Left kidney (tissue), 2 donors: Measurements from ENCODE around the gene CRHR1. TPM values are rescaled to one million over a fixed set of nuclear protein-coding genes. Genes with fewer than 3 reads are reported as not detected.
"Not testable (repeated sequence)": the region's sequence is repeated elsewhere in the genome, so short reads cannot be mapped to it uniquely, and the experiment has no call there.

Experiments used
- DNase-seq: peaks from one replicate; pipeline ENCODE4 v3.0.0-alpha.2; 2013
- polyA plus RNA-seq: library from polyadenylated mRNA; unstranded; fragments of 120-200 nt; gene quantifications from one replicate; pipeline ENCODE4 v1.2.1, GENCODE V29; 2013; ENCODE audit not compliant: insufficient read length

CRHR1 gene
- polyA plus RNA-seq, 1 donor: 0.47 TPM

DNA sequence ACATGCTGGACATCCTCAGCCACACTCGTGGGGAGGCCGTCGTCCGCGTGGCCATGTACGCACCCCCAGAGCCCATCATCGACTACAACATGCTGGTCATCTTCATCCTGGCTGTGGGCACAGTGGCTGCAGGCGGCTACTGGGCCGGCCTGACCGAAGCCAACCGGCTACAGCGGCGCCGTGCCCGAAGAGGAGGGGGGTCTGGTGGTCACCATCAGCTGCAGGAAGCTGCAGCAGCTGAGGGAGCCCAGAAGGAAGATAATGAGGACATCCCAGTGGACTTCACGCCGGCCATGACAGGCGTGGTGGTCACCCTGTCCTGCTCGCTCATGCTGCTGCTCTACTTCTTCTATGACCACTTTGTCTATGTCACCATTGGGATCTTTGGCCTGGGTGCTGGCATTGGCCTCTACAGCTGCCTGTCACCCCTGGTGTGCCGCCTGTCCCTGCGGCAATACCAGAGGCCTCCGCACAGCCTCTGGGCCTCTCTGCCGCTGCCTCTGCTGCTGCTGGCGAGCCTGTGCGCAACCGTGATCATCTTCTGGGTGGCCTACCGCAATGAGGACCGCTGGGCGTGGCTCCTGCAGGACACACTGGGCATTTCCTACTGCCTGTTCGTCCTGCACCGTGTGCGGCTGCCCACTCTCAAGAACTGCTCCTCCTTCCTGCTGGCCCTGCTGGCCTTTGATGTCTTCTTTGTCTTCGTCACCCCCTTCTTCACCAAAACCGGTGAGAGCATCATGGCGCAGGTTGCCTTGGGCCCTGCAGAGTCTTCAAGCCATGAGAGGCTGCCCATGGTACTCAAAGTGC lies 61.5 kb downstream of the CRHR1 start:
- no peak for DNase-seq

DNA sequence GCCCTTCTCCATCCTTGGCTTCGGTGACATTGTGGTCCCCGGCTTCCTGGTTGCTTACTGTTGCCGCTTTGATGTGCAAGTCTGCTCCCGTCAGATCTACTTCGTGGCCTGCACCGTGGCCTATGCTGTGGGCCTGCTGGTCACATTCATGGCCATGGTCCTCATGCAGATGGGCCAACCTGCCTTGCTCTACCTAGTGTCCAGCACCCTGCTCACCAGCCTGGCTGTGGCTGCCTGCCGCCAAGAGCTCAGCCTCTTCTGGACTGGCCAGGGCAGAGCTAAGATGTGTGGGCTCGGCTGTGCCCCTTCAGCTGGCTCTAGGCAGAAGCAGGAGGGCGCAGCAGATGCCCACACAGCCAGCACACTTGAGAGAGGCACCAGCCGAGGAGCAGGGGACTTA lies 62.1 kb downstream of the CRHR1 start:
- DNase-seq: no peak

DNA sequence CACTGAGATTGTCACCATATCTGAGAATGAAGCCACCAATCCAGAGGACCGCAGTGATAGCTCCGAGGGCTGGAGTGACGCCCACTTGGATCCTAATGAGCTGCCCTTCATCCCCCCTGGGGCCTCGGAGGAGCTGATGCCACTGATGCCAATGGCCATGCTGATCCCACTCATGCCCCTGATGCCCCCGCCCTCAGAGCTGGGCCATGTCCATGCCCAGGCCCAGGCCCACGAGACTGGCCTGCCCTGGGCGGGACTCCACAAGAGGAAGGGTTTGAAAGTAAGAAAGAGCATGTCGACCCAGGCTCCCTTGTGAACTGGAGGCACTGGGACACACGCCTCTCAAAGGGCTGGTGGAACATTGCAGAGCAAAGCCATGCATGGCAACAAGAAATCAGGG lies 62.5 kb downstream of the CRHR1 start:
- DNase-seq: no peak

DNA sequence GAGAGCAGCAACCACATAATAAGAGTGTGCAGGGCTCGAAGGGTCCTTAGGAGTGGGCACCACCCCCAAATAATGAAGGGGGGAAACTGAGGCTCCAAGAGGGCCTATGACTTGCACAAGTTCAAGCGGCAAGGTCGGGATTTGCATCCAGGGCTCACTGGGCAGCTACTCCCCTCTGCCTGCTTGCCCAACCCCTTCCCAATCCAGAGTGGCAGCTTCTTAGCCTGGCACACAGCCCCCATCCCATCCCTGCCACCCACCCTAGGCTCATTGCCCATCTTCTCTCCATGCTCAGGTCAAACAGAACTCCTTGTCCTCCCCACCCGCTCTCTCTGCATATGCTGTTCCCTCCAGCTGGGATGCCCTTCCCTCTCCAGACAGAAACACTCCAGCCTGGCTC lies 63.0 kb downstream of the CRHR1 start:
- no peak for DNase-seq

DNA sequence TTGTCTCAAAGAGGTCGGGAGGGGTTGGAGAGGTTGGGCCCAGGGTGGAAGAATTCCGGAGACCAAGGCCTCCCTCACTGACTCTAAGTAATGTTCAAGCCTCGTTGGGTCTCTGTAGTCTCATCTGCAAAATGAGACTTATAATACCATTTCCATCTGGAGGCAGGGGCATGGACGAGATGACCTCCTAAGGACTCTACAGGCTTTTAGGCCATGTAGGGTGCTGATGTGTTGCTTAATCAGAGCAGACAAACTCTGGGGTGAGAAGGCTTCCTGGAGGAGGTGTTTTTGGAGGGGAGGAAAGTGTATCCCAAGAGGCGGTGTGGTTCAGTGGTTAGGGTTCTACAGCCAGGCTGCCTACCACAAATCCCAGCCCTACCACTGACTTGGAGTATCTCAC lies 63.6 kb downstream of the CRHR1 start:
- no peak for DNase-seq

DNA sequence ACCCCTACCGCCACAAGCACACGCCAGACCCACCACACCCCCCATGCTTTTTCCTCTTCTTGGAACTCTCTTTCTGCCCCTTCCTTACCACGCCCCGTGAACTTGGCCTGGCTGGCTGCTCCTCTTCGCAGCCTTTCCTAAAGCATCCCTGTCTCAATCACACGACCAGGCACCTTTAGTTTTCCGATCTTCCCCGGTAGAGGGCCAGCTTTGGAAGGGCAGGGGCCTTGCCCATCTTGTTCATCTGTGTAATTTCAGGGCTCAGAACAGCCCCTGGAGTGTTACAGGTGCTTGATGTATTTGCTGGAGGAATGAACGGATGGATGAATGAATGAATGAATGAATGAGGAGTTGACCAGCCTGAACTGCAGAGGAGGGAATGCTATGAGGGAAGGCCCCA lies 64.3 kb downstream of the CRHR1 start:
- DNase-seq: no peak

DNA sequence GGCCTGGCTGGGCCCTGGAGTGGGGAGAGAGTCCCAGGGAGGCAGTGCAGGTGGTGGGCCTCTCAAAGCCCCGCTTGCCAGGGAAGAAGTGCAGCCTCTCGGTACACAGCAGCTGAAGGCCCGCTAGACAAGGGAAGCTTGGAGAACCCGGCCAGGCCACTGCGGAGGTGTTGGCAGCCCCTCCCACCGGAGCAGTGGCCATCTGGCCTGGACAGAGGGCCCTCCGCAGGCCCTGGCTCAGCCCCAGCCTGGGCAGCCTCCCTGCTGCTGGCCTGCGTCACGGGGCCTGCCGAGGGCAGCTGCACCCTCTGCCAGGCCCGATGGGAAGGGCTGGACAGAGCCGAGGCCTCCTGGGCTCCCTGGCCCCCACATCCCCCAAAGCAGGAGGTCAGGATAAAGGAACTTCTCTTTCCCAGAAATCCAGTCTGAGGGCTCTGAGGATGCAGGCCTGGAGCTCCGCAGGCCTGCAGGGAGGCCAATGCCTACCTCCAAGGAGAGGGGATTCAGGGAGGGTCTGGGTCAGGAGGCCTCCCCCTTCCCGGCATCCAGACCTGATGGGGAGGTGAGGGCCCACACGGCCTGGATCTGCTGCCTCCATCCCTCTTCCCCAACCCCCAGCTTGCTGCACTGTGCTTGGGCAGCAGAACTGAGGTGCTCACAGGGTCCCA lies 64.9 kb downstream of the CRHR1 start:
- no peak for DNase-seq

DNA sequence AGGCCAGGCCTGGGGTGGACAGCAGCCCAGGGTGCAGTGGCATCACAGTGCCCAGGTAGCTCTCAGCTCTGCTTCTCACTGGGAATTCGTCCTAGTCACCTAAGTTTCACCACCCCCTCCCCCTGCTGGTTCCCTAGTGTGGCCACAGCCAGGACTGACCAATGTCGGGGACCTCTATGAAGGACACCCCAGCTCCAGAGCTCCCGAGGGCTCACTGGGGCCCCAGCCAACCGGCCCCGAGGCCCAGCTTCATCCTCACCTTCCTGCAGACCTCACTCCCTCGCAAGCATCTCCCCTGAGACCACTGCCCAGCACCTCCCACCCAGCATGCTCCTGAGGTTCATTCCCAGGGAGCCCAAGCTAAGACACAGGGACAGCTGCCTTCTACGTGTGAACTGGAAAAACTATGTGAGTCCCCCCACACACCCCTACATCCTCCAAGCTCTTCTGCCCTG lies 65.4 kb downstream of the CRHR1 start:
- no peak for DNase-seq

DNA sequence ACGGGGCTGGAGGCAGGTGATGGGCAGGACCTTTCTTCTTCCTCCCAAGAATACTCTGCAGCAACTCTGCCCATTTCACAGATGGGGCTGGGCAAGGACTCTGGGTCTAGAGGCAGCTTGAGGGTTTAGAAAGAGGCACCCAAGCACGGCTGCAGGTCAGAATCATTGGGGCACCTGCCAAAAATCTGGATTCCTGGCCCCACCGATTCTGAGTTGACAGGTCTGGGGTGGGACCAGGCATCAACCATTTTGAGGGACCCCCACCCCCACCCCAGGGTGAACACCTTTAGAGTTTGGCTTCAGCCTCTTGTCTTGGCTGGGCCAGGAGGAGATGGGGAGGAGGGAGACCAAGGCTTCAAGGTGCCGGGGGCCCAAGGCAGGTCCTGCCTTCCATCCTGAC lies 65.9 kb downstream of the CRHR1 start:
- DNase-seq: no peak

DNA sequence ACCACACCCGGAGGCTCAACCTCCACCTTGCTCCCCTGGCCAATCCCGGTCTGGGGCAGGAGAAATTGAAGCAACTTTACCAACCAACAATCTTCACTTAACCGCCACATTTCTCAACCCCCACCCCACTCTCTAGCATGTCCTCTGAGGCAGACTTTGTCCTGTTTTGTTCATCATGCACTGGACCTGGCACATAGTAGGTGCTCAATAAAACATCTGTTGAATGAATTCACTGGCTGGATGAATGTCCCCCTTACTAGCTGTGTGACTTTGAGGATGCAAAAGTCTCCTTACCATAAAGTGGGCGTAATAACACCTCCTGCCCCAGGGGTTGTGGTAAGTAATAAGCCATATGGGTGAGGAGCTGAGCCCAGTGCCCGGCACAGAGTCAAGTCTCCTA lies 66.3 kb downstream of the CRHR1 start:
- no peak for DNase-seq

DNA sequence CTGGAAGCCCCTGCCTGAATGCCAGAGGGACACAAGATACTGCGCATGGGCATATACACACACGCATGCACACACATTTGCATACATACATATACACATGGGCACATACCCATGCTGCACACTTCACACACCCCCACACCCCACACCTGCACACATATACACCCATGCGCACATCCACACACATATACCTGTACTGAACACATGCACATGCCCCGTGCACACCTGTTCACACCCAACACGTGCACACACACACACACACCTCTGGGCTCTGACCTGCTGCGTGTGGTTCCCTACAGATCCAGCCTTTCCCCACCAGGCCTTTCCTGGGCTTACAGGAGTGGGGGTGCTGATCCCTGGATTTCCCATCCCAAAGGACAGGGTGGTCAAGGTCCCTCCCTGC lies 66.9 kb downstream of the CRHR1 start:
- DNase-seq: no peak

DNA sequence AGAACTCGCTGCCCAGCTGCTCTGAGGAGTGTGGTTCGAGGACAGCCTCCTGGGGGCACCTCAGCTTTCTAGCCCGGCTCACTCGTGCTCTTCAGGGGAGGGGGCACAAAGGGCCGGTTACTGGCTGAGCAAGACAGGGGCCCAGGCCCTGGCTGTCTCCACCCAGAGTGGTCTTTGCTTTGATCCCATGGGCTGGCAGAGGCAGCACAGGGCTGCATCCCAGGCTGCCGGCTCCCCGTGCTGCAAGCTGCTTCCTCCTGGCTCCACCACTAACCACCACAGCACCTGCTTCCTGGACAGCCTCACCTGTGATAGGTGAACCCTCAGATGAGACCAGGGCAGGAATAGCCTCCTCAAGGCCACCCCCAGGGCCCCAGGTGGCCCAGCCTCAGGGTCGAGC lies 67.3 kb downstream of the CRHR1 start:
- no peak for DNase-seq

DNA sequence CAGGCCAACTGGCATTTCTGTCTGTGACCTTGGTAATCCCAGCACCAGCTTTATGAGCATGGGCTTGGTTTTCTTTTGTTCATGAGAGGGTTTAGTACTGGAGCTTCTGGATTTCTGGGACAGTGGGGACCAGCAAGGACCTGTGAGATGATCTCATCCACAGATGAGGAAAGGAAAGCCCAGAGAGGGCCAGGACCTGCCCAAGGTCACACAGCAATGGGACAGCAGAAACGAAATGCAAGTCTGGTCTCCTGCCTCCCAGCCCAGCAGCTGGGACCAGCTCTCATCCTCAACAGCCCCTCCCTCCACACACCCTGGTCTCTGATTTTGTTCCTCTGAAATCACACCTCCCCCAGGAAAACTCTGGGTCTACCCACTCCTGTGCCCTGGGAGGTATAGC lies 67.8 kb downstream of the CRHR1 start:
- DNase-seq: no peak

DNA sequence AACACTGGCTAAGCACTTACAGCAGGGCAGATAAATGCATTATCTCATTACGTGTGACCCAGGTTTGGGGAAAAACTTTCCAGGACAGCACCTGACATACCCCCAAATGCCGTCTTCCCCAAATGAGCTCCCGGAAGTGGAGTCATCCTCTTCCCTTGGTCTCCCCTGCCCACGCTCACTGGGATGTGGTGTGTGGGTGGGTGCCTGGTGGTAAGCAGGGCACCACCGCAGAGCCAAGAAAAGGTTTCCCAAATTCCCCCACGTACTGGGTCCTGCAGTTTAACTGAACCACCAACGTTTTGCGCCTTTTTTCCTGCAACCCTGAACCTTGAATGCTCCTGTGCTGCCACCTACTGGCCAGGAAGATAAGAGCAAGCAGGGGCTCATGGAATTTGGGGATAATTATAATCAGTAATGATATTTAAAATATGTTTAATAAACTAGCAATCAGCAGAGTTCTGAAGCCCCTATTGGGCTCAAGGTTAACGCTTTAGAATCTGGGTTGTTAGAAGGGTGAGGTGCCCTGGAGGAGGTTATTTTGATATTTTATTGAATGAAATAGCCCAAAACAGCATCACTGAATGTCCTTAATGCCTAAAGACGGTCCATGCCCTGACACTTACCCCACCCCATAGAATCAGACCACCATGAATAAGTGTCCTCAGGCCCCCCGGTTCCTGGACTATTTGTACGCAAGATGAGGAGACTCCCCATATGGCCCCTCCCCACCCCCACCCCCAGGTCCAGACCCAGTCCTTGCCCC lies 68.6 kb downstream of the CRHR1 start:
- DNase-seq: peak; percentile 68

DNA sequence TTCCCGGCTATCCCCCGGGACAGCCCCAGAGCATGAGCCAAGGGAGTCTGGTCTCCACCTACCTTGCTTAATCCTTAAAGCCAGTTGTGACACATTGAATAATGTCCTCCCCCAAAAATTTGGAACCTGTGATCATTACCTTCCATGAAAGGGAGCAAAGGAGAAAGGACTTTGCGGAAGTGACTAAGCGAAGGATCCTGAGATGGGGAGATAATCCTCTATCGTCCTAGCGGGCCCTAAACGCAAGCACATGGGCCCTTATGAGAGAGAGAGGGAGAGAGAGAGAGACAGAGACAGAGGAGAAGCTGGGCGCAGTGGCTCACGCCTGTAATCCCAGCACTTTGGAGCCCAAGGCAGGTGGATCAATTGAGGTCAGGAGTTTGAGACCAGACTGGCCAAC lies 70.1 kb downstream of the CRHR1 start:
- DNase-seq: no peak

DNA sequence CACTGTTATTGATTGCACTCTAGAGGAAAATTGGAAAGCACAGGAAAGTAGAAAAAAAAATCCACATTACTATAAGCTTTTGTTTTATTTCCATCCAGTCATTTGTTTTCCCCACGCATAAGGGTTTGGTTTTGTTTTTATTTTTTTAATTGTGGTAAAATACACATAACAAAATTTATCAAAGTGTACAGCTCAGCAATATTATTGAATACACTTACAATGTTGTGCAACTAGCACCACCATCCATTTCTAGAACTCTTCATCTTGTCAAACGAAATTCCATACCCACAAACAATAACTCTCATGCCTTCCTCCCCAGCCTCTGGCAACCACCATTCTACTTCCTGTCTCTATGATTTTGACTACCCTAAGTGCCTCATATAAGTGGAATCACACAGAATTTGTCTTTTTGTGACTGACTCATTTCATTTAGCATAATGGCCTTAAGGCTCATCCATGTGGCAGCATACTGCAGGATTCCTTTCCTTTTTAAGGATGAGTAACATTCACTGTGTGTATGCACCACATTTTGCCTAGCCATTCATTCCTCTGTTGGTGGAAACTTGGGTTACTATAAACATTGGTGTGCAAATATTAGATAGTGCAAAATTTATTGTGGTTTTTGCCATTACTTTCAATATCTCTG lies 71.7 kb downstream of the CRHR1 start:
- no peak for DNase-seq

DNA sequence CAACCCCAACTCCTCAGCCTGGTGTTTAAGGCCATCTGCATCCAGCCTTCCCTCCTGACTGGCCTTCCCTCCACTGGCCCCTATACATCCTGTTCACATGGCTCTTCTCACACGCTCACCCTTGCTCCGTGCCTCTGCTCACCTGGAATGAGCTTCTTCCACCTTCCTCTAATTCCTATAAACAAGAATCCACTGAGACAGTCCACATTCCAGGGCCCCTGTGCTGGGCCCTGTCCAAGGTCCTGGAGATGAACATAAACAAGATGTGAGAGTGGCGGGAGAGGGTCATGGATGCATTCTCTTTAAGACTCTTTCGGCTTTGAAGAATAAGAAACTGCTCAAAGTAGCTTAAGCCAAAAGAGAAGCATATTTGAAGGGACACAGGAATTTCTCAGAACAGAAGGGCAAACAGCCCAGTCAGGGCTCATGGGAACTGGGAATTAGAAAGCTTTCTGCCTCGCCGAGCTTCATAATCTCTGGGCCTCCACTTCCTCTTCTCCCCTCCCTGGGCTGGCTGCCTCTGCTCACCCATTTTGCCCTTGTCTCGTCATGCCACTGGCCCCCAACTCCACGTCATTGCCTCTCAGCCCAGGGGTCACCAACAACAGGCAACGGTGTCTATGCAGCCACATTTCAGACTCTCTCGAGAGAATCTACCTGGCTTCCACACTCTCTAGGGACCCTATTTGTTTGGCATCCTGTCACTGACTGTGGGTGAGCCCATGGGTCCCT lies 74.0 kb downstream of the CRHR1 start:
- DNase-seq: peak; percentile 78

DNA sequence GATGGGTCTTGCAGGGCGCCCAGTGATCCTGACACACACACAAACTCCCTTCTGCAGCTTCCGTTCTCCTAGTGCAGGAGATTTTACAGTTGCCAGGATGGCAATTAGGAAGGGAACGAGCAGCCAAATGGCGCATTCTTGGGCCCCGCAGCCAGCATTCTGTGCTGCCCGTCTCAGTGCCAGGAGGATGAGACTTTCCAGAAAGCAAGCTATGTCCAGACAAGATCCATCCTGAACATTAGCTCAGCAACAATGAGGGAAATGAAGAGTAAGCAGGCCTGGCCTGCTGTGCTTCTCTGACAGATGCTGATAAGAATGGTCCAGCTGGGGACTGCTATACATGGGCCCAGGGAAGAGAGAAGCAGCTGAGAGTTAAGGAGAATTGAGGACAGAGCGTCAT lies 77.0 kb downstream of the CRHR1 start:
- DNase-seq: no peak

DNA sequence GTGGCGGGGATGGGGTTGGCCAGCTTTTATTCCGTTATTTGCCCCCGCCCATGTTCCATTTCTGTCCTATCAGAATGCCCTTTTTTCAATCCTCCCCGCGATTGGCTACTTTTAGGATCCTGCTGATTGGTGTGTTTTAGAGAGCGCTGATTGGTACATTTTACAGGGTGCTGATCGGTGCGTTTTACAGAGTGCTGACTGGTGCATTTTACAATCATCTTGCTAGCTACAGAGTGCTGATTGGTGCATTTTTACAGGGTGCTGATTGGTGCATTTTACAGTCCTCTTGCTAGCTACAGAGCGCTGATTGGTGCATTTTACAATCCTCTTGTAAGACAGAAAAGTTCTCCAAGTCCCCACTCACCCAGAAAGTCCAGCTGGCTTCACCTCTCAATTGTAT lies 78.0 kb downstream of the CRHR1 start:
- not testable (repeated sequence) for DNase-seq

DNA sequence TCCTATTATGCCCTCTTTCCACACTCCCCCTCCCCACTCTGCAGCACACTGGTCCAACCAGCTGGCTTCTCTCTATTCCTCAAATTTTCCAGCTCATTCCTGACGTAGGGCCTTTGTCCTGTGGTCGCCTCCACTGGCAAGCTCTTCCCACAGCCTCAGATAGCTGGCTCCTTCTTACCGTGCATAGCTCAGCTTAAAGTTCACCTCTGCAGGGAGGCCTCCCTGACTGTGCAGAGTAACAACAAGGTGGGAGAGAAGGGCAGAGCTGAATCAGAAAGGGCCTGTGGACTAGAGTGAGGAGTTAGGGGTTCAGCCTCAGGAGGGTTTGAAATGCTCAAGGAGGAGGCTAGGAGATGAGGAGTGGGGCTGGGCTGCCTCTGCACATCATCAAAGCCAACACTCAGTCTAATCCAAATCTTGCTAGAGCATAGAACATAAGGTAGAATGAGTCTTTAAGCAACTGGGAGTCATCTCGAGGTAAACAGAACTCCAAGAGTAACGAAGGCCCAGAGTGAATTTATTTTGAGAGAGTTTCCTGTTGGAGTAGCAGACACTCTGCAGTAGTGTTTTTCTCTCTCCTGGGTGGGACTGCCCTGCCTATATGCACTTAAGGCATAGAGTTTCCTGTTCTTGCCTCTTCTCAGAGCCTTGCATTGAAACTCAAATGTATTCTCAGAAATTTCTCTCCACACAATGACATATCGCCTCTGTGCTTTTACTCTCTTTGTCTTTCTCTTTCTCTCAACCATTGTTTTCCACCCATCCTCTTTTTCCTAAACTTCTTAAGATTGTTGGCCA lies 79.9 kb downstream of the CRHR1 start:
- DNase-seq: no peak

DNA sequence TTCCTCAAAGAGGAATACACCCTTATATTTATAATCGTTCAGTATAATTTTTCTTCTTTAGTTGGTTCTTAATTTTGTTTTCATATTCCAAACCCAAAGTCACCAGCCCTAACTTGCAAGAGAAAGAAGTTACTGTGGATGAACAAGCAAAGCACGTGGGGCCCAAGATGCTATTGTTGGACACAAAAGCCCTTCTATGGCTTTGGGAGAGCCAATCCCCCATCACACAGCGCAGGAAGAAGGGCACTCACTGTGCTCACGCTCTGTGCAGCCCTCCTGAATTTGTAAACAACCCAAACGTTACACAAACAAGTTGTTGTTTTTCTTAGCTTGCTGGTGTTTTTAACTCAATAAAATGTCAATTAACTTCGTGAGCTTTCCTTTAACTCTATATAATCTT lies 83.1 kb downstream of the CRHR1 start:
- no peak for DNase-seq
